D721Med (cell line): ENCODE results near the gene TBC1D22A.

ENCODE experiments used
- DNase-seq: peaks from one replicate; pipeline ENCODE4 v3.0.0; 2011; ENCODE audit warnings: low spot score; ENCODE audit not compliant: insufficient read length
- FAIRE-seq: peaks from 2 replicates; lab custom pipeline; 2011; peaks lifted over from hg19 to GRCh38; lab: Jason Lieb, UNC
- CTCF ChIP-seq: IDR thresholded peaks from 2 replicates; pipeline ENCODE4 v1.5.1; 2012; ENCODE audit warnings: mild to moderate bottlenecking, control low read depth; ENCODE audit not compliant: insufficient read depth; ENCODE audit errors: missing control alignments

Gene TBC1D22A

DNA sequence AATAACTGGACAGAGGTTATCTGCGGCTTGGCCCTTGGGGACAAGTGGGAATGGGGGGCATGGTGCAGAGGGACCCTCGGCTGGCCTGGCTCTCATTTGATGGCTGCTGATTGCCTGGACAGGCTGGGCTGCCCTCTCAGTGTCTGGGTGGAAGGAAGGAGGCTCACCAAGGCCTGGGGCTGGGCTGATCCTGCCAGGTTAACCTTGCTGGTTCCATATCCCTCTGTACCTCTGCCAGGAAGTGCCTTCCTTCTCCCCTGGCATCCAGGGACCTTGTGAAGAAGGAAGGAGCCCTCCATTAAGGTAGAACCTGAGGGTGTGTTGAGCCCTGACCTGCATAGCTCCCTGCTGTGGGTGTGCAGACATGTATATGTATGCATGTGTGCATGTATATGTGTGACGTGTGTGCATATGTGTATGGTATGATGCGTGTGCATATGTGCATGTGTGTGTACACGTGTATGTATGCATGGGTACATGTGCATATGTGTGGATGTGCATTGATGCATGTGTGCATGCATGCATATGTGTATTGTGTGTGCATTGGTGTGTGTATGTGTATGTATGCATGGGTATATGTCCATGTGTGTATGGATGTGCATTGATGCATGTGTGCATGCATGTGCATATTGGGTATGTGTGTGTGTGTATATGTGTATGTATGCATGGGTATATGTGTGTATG lies 433.9 kb downstream of the TBC1D22A start:
- TF ChIP-seq CTCF: no peak
- DNase-seq (no peak), FAIRE-seq (no peak)

DNA sequence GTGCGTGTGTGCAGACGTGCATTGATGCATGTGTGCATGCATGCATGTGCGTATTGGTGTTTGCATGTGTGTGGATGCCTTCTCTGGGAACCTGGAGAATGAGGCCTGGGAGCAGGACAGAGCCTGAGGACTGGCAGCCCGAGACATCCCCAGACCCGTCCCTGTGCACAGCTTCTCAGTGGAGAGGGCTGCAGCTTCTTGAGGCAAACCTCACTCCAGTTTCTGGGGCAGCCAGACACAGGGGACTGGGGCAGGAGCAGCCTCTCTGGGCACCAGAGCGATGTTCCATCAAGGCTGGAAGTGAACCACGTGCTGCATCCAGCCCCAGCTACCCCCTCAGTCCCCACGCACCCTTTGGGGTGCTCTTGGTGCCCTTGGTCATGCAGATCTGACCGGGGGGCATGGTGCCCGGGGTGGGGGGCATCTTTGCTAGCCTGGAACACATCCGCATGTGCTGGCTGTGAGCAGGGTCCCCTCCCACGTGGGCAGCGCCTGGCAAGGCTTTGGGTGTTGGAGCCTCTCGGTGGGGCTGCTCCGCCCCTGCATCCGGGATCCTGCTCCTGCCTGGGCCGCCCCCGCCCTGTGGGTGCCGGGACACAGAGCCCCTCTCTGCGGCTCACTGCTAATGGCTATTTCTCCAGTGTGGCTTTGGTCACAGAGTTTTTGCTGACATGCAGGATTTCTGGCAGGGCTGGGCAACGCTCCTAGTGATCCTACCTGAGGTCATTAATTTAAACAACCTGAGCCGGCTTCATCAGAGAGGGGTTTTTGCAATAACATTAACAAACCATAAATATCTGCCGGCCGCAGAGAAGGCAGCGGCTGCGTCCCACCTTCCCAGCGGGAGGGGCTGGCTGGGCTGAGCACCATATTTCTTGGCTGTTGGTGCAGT lies 434.7 kb downstream of the TBC1D22A start:
- no peak for TF ChIP-seq CTCF
- FAIRE-seq (no peak), DNase-seq (no peak)

GRCh38 chr22:47197773-47198500 lies 435.5 kb downstream of the TBC1D22A start:
- no peak for TF ChIP-seq CTCF
- FAIRE-seq: no peak
- DNase-seq: no peak

- TF ChIP-seq CTCF: no peak
- DNase-seq (no peak), FAIRE-seq (no peak)
These were observed 436.4 kb downstream of the TBC1D22A start for GRCh38 chr22:47198801-47199251.

GRCh38 chr22:47199261-47199978 lies 437.0 kb downstream of the TBC1D22A start:
- no peak for FAIRE-seq

More at GRCh38 chr22:47199261-47199978, 437.0 kb downstream of the TBC1D22A start:
- no peak for DNase-seq
- no peak for TF ChIP-seq CTCF
